ENCODE measurements around the gene BLOC1S3. TPM values are rescaled to one million over a fixed set of nuclear protein-coding genes. Genes with fewer than 3 reads are reported as not detected.

BLOC1S3 gene
- total RNA-seq, 2 donors from 2014 or later = 15.0 to 16.7 TPM

GRCh38 chr19:45186509-45187334 lies 8.1 kb downstream of the BLOC1S3 start:
- Mint-ChIP-seq H3K36me3 (no peaks in the 10 kb centered on the region), H3K27ac (peak overlapping the region; percentile 44 to 48), H3K9me3 (no peaks in the 10 kb centered on the region)
- no peak for DNase-seq (ENCODE audit: low spot score in 2 of 2)
- no peak for ATAC-seq

GRCh38 chr19:45187421-45188100 lies 9.0 kb downstream of the BLOC1S3 start:
- Mint-ChIP-seq H3K36me3 (no peaks in the 10 kb centered on the region), H3K9me3 (no peaks in the 10 kb centered on the region), H3K27ac (peak overlapping the region in 1 of 2 donors; percentile 48)
- no peak for DNase-seq (ENCODE audit: low spot score in 2 of 2)
- peak; percentile 70 to 84 for ATAC-seq

- no peak for DNase-seq (ENCODE audit: low spot score in 2 of 2)
- ATAC-seq = no peak
- H3K27ac Mint-ChIP-seq = peak overlapping the region in 1 of 2 donors; percentile 0
Observed at GRCh38 chr19:45189971-45190370, 11.4 kb downstream of the BLOC1S3 start.

GRCh38 chr19:45191375-45191774 lies 12.8 kb downstream of the BLOC1S3 start:
- ATAC-seq (no peak), DNase-seq (ENCODE audit: low spot score in 2 of 2) (no peak)
- Mint-ChIP-seq H3K27ac (peak overlapping the region in 1 of 2 donors; percentile 50), H3K9me3 (no peaks in the 10 kb centered on the region), H3K36me3 (no peaks in the 10 kb centered on the region)

More at GRCh38 chr19:45189971-45190370, 11.4 kb downstream of the BLOC1S3 start:
- H3K9me3 Mint-ChIP-seq = no peaks in the 10 kb centered on the region
- H3K36me3 Mint-ChIP-seq = no peaks in the 10 kb centered on the region

- no peak for DNase-seq (ENCODE audit: low spot score in 2 of 2)
- no peak for ATAC-seq
- Mint-ChIP-seq H3K27ac (no peak overlapping the region), H3K36me3 (no peaks in the 10 kb centered on the region), H3K9me3 (no peaks in the 10 kb centered on the region)
Observed at GRCh38 chr19:45195764-45196163, 17.2 kb downstream of the BLOC1S3 start.

- DNase-seq (ENCODE audit: low spot score in 2 of 2) = no peak
- H3K9me3 Mint-ChIP-seq = no peaks in the 10 kb centered on the region
- no peaks in the 10 kb centered on the region for H3K36me3 Mint-ChIP-seq
- no peak for ATAC-seq
- H3K27ac Mint-ChIP-seq = no peak overlapping the region
Observed at GRCh38 chr19:45200568-45200967, 22.0 kb downstream of the BLOC1S3 start.

GRCh38 chr19:45202637-45203036 lies 24.1 kb downstream of the BLOC1S3 start:
- ATAC-seq = no peak
- Mint-ChIP-seq H3K27ac (no peak overlapping the region), H3K36me3 (no peaks in the 10 kb centered on the region), H3K9me3 (no peaks in the 10 kb centered on the region)
- DNase-seq (ENCODE audit: low spot score in 2 of 2) = no peak

- no peaks in the 10 kb centered on the region for H3K36me3 Mint-ChIP-seq
- DNase-seq (ENCODE audit: low spot score in 2 of 2) (no peak), ATAC-seq (no peak)
- H3K27ac Mint-ChIP-seq = no peak overlapping the region
- no peaks in the 10 kb centered on the region for H3K9me3 Mint-ChIP-seq
Observed at GRCh38 chr19:45205810-45206209, 27.2 kb downstream of the BLOC1S3 start.

GRCh38 chr19:45206328-45206727 lies 27.7 kb downstream of the BLOC1S3 start:
- DNase-seq (ENCODE audit: low spot score in 2 of 2) (no peak), ATAC-seq (no peak)
- Mint-ChIP-seq H3K9me3 (no peaks in the 10 kb centered on the region), H3K36me3 (no peaks in the 10 kb centered on the region), H3K27ac (no peak overlapping the region)

- Mint-ChIP-seq H3K27ac (no peak overlapping the region), H3K36me3 (no peaks in the 10 kb centered on the region), H3K9me3 (no peaks in the 10 kb centered on the region)
- ATAC-seq (no peak), DNase-seq (ENCODE audit: low spot score in 2 of 2) (no peak)
Observed at GRCh38 chr19:45211751-45212381, 33.3 kb downstream of the BLOC1S3 start.

- H3K9me3 Mint-ChIP-seq = no peaks in the 10 kb centered on the region
- no peak overlapping the region for H3K27ac Mint-ChIP-seq
- no peak for DNase-seq (ENCODE audit: low spot score in 2 of 2)
- H3K36me3 Mint-ChIP-seq = no peaks in the 10 kb centered on the region
- ATAC-seq = no peak
Observed at GRCh38 chr19:45213031-45213430, 34.4 kb downstream of the BLOC1S3 start.

- Mint-ChIP-seq H3K27ac (no peak overlapping the region), H3K9me3 (no peaks in the 10 kb centered on the region), H3K36me3 (no peaks in the 10 kb centered on the region)
- no peak for ATAC-seq
- DNase-seq (ENCODE audit: low spot score in 2 of 2) = no peak
Observed at GRCh38 chr19:45215391-45216191, 37.0 kb downstream of the BLOC1S3 start.

GRCh38 chr19:45216667-45217066 lies 38.1 kb downstream of the BLOC1S3 start:
- Mint-ChIP-seq H3K36me3 (no peaks in the 10 kb centered on the region), H3K27ac (no peak overlapping the region), H3K9me3 (no peaks in the 10 kb centered on the region)
- no peak for ATAC-seq
- DNase-seq (ENCODE audit: low spot score in 2 of 2) = no peak

GRCh38 chr19:45217193-45217956 lies 38.8 kb downstream of the BLOC1S3 start:
- no peak for ATAC-seq
- Mint-ChIP-seq H3K27ac (no peak overlapping the region), H3K9me3 (no peaks in the 10 kb centered on the region), H3K36me3 (no peaks in the 10 kb centered on the region)
- no peak for DNase-seq (ENCODE audit: low spot score in 2 of 2)

- Mint-ChIP-seq H3K9me3 (no peaks in the 10 kb centered on the region), H3K27ac (no peak overlapping the region)
Observed at GRCh38 chr19:45217957-45218334, 39.4 kb downstream of the BLOC1S3 start.

GRCh38 chr19:45218426-45218825 lies 39.8 kb downstream of the BLOC1S3 start:
- no peak for ATAC-seq

More at GRCh38 chr19:45217957-45218334, 39.4 kb downstream of the BLOC1S3 start:
- H3K36me3 Mint-ChIP-seq = no peaks in the 10 kb centered on the region
- DNase-seq (ENCODE audit: low spot score in 2 of 2) = no peak
- ATAC-seq = no peak

More at GRCh38 chr19:45218426-45218825, 39.8 kb downstream of the BLOC1S3 start:
- no peaks in the 10 kb centered on the region for H3K9me3 Mint-ChIP-seq
- no peaks in the 10 kb centered on the region for H3K36me3 Mint-ChIP-seq
- no peak for DNase-seq (ENCODE audit: low spot score in 2 of 2)
- H3K27ac Mint-ChIP-seq = no peak overlapping the region
